Measurements from ENCODE around the gene NOTCH1. TPM values are rescaled to one million over a fixed set of nuclear protein-coding genes. Genes with fewer than 3 reads are reported as not detected.

NOTCH1 gene
- polyA plus RNA-seq, 5 donors = 15.9 to 37.5 (median 27.1) TPM

DNA sequence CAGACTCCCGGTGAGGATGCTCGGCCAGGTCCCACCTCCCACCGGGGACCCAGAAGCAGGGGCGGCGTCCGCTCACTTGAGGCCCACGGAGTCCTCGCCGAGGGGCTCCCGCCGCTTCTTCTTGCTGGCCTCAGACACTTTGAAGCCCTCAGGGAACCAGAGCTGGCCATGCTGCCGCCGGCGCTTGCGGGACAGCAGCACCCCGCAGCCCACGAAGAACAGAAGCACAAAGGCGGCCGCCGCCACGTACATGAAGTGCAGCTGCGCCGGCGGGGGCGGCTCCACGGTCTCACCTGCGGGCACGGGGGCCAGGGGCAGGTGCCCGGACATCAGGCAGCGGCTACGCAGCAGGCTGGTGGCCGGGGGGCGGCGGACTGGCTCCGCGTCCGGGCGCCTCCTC, 43.7 kb downstream of the NOTCH1 start:
- no peak for DNase-seq

DNA sequence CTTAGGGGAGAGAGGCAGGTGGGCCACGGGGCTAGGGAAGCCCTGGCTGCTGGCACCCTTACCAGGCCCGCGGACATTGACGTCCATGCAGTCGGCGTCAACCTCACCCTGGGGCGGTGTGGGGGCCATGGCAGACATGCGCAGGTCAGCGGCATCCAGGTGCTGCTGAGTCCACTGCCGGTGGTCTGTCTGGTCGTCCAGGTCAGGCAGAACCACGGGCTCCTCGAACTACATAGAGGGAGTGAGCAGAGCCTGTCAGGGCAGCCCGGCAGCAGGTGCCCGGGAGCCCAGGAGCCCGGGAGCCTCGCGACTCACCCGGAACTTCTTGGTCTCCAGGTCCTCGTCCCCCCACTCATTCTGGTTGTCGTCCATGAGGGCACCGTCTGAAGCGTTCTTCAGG, 44.2 kb downstream of the NOTCH1 start:
- DNase-seq = no peak

DNA sequence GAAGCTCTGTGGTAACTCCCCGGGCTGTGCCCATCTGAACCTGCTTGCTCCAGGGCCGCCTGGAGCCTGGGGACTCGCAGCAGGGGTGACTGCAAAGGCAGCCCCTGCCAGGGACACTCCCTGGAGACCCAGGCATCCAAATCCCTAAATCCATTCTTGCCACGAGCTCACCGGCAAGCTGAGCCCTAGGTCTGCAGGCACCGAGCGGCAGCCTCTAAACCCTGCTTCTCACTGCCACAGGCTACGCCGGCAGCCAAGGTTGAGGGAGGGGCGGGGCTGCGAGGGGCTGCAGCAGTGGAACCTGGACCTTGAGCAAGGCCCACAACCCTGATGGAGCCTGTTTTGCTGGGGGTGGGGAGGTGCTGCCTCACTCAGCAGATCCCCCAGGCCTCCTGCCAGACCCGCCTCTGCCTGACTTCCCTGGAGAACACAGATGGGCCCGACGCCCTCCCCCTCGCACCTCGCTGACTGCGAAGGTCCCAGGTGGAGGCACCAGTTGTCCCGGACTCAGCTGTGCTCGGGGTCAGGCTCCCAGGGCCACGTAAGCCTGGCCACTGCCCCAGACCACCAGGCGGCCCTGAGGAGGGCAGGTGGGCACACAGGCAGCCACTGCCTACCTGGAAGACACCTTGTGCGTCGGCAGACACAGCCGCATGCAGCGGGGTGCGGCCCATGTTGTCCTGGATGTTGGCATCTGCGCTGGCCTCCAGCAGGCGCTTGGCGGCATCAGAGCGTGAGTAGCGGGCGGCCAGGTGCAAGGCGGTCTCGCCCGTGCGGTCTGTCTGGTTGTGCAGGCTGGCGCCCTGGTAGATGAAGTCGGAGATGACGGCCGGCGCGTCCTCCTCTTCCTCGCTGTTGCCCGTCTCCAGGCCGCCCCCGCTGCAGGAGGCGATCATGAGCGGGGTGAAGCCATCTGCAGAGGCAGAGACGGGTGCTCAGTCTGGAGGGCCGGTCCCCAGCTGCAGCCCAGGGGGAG, 45.6 kb downstream of the NOTCH1 start:
- DNase-seq = no peak

DNA sequence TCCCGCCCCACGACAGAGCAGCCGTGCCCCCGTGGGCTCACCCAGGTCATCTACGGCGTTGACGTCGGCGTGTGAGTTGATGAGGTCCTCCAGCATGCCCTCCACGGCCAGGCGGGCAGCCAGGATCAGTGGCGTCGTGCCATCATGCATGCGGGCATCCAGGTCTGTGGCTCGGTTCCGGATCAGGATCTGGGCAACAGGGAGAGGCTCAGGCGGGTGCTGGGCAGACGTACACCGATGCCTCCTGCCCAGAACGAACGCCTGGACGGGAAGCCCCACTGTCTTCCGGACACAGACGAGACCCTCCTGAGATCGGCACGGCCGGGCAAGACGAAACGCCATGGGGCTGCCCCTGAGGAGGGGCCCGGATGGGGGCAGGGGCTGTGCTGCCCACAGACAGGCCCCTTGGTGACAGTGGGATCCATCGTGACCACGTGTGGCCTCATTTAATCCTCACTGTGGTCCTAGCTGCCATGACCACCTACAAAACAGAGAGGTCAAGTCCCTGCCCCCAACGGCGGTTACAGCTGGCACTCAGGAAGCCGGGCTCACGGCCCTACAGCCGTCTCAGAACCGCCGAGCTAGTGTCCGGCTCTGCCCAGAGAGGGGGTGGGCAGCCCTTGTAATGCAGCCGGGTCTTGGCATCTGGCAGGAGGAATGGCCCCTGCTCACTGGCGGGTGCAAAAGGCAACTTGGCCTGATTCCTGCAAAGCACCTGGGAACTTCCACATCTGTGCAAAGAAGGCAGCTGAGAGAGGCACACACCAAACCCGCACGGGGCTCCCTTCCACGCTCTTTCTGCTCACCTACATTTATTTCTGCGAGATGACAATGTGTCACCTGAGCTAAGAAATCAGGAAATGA, 46.5 kb downstream of the NOTCH1 start:
- DNase-seq = no peak

DNA sequence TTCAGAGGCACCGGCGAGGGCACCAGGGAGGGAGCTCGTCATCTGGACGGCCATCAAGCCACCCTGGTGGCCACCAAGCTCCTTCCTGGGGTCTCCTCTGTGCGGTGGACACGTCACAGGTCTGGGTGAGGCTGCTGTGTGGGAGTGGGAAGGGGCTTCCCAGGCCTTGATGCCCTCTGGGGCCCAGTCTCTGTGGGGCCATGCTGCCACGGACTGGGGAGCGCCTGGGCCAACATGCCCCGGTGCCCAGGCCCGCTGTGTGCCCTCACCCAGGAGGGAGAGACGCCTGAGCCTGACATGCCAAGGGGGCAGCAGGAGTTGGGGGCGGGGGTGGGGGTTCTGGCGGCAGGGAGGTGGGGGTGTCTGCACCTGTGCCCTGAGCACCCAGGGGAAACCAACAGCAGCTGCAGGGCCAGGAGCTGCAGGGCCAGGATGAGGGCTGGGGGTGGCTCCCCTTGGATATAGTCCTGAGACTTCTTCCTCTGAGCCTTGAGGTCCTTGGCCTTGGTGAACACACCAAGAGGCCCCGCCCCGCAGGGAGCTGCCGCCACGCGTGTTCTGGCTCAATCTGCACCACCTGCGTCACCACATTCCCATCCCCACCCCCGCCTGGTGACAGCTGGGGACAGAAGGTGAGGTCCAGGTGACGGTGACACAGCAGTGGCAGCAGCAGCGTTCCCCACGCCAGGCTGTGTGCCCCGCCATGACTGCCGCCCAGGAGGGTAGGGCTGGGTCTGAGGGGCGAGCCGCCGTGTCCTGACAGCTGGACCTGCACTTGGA, 47.7 kb downstream of the NOTCH1 start:
- DNase-seq = no peak

DNA sequence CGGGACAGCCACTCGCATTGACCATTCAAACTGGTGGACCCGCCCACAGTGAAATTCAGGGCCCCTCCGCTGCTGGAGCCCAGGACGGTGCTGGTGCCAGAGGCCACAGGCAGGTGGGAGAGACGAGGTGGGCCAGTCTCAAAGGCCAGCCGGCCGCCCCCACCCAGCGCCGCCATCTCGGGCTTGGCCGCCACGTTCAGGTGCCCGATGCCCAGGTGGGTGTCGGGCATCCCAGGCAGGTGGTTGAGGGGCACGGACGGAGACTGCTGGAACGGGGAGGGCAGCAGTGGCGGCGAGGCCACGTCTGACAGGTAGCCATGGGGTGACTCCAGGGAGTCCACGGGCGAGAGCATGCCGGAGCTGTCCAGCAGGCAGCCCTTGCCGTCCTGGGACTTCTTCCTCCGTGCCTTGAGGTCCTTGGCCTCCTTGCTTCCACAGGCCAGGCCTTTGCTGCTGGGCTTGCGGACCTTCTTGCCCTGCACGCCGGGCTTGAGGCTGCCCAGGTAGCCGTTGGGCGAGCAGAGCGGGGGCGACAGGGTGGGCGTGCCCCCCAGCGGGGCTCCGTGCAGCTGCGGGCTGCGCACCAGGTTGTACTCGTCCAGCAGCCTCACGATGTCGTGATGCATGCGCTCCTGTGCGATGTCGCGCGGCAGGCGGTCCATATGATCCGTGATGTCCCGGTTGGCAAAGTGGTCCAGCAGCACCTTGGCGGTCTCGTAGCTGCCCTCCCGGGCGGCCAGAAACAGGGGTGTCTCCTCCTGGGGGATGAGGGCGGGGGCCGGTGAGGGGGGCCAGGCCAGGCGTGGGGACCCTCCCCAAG, 48.8 kb downstream of the NOTCH1 start:
- no peak for DNase-seq

DNA sequence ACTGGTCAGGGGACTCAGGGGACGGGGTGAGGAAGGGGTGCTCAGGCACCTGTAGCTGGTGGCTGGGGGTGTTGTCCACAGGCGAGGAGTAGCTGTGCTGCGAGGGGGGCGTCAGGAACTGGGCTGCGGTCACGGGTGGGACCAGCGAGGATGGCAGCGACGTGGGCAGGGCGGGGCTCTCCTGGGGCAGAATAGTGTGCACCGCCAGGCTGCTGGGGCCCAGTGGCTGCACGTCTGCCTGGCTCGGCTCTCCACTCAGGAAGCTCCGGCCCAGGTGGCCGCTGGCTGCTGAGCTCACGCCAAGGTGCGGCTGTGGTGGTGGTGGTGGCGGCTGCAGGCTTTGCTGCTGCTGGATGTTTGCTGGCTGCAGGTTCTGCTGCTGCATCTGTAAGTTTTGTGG, 49.7 kb downstream of the NOTCH1 start:
- DNase-seq = no peak

DNA sequence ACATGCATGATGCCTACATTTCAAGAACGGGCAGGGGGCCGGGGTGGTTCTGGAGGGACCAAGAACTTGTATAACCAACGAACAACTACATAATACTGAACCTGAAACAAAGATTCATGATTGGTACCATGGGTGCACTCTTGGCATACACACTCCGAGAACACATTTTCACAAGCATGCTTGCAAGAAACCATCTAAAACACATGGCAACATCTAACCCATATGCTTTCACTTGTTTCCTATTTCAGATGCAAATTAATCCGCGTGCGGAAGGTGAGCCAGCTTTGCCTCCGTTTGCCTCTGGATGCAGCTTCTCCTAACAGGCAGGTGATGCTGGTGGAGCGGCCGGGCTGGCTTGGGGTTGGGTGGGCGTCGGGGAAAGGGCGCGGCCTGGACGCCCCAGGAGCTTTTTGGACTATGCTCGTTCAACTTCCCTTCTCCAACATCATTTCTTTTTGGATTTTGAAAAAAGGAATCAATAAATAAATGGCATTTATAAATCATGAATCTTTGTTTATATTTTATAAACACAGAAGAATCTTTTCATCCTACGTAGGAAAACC, 50.5 kb downstream of the NOTCH1 start:
- DNase-seq = no peak

DNA sequence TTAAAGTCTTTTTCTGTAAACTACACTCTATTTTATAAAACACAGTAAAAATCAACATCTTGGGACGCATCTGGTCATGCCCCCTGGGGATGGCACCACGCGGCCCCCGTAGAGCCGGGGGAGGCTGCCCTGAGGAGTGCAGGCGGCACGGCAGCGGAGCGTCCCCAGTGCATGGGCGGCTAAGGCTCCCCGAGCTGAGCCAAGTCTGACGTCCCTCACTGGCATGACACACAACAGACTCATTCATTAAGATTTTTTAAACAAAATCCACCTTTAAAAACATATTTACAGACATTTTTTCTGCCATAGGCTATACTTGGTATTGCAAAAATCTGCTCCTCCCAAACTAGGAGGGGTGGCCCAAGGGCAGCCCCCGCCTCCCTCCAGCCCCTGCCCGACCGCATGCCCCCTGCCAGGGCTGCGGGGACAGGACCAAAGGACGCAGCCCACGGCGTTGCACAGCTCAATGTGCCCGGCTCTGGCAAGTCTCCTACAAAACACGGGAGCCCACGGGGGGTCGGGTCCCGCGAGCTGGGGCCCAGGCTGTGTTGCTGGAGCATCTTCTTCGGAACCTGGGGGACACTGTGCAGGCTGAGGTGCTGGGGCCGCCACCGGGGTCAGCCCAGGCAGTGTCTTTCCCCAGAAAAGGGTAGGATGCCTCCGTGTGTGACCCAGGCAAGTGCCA, 51.2 kb downstream of the NOTCH1 start:
- DNase-seq = no peak

DNA sequence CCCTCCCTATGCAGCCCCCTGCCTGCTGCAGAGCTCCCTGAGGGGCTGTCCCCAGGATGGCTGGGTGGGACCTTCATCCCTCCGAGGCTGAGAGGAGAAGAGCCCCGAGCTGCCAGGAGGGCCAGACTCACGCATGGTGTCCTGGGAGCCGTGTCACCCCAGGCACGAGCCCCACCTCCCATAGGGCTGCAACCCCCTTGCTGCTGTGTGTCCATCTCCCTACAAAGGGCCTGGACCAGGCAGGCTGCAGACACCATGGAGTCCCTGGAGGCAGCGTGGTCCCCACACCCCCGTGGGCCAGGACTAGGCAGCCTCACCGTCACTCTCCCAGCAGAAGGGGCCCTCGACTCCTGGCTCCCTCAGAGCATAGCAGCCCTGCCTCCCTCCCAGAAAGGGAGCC, 51.8 kb downstream of the NOTCH1 start:
- DNase-seq = no peak

DNA sequence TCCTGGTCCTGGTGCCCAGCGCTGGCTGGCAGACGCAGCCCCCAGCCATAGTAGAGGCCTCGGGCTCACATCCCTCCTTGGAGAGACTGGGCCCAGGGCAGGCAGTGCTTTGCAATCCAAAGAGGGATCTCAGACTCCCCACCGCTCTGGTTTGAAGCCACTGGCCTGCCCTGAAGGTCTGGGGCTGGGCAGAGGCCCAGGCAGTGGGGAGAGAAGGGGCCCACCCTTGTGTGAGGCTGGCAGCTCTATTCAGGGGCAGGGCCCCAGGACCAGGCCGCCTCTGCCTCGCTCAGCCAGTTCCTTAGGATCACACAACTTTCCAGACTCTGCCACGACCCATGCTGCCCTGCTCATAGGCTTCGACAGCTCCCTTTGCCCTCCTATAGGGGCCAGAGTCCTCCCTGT, 52.3 kb downstream of the NOTCH1 start:
- no peak for DNase-seq

DNA sequence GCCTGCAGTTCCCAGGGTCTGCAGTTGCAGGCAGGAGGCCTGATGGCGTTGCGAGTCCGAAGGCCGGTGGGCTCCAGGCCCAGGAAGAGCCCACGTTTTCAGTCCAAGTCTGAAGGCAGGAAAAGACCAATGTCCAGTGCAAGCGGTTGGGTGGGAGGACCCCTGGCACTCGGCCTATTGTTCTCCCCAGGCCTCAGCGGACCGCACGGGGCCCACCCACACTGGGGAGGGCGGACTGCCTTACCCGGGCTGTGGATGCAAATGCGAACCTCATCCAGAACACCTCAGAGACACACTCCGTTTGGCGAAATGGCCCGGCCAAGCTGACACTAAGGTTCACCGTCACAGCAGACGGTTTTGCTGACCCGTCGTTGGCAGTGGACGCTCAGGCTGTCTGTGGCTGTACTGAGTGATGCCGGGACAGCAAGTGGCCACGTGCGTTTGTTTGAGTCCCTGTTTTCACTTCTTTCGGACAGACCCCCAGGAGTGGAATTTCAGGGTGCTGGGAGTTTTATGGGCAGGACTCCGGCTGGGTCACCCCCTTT, 52.8 kb downstream of the NOTCH1 start:
- no peak for DNase-seq

DNA sequence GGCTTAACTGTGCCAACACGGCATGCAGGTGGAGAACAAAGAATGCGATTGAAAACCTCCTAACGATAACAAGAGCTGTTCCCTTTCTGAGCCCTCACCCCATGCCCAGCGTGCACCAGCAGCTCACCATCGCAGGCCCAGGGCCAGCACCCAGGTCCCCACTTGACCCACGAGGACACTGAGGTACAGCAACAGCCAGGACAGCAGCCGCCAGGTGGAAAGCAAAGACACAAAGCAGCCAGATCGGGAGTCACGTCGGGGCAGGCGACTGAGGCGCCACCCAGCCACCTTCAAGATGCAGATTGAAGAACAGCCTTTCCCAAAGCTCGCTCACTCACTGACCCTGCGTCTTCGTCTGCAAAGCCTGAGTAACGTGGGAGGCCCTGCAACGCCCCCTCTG, 56.1 kb downstream of the NOTCH1 start:
- DNase-seq = no peak

DNA sequence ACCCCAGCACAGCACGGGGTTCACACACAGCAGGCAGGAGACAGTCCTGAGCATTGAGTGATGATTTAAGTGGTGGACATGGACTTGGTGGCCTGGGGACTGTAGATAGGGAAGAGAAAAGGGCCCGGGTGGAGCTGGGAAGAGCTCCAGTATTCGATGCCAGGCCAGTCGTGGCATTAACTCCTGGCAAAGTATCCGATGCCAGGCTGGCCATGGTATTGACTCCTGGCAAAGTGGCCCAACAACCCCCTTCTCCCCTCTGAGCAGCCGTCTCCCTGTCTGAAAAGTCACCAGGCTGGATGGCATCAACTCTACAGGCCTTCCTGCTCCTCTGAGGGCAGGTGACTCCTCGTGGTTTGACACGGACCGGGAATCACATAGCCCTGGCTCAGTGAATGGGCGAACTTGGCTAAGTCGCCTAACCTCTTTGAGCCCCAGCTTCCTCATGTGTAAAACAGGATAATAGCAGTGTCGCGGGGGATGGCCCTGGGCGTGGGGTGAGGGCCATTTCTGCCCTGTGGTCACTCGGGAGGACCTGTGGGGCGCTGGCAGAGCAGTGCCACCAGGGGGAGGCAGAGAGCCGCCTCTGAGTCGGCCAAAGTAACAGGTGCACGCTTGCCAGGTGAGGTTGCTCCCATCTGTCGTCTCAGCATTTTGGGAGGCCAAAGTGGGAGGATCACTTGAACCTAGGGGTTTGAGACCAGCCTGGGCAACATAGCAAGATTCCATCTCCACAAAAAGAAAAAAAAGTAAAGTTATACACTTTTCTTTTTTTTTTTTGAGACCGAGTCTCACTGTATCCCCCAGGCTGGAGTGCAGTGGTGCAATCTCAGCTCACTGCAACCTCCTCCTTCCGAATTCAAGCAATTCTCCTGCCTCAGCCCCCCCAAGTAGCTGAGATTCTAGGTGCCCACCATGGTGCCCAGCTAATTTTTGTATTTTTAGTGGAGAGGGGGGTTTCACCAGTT, 57.3 kb downstream of the NOTCH1 start:
- peak; percentile 25 to 40 for DNase-seq

DNA sequence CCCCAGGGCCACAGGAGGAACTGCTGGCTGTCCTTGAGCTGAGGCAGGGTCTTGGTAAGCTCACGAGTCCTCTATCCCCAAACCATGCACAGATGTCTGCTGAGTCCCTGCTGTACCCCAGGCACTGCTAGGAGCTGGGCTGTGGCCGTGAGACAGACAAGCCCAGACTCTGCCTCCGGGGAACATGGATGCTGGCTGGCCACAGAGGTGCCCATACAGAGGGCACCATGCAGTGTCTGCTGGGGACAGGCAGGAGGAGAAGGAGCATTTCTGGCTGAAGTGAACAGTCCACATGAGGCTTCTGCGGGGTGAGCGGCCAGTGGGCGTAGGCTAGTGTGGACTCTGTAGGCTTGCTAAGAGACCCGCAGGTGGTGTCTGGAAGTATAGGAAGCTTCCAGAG, 58.2 kb downstream of the NOTCH1 start:
- no peak for DNase-seq

DNA sequence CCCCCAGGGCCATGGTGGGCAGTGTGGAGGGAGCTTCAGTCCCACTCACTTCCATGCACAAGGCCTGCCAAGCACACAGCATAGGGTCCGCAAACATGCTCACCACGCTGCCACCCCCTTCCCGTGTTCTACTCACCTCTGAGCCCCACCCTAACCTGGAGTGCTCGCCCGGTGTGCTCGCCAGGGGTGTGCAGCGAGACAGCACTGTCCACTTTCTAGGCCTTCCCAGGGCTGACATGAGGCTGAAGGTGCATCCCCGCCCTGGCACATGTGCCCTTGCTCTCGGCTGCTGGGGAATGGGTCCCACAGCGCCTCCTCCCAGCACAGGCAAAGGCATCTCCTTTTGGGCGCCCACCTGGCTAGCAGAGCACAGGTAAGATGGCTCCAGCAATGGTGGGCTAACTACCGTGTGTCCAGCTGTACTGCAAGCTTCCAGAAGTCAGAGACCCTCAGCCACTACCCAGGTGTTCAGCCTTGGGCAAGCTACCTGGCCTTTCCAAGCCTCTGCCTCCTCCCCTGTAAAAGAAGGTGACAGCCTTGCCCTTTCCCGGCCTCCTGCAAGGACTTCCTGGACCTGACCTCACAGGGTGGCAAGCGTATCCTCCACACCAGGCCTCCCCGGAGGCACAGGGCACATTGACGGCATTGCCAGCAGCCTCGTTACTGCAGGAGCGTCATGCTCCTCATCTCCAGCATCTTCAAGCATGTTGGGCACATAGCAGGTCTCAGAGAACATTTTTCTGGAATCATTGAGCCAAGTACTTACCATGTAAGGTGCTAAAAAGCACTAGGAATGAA, 58.8 kb downstream of the NOTCH1 start:
- DNase-seq = no peak

DNA sequence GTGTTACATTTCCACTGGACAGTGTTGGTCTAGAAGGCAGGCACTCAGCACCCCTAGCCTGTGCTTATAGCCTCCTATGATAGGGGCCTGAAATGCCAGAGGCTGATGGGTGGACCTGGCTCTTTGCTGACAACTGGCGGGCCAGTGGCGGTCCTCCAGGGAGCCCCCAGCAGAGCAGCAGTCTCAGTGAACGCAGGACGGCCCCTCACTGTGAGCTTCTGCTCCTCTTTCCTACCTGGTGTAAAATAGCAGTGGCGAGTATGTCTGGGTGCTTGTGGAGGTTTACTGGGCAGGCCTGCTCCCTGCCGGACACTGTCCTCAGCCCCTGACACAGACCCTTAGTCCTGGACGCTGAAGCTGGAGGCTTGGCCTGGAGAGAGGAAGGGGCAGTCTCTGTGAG, 59.7 kb downstream of the NOTCH1 start:
- no peak for DNase-seq

Data from right lung (tissue), 5 donors.